ENCODE data around the gene PALMD.

Gene PALMD

DNA sequence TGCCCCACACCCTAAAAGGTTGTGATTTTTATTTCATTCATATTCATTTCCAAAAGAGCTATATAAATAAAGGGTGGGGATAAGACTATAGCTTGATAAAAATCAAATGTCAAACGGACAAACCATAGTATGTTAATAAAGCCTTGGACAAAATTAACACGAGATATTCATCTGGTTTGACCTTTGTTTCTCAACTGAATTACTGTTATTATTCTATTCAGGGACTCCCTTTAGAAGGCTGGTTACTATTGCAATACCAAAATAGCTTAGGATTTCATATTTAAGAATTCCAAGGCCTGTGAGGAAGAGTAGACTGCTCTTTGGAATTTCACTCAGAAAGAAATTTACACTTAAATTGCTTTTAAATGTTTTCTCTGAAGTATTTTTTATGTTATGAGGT is 10.2 kb upstream of the PALMD start:
- no peak for FAIRE-seq

GRCh38 chr1:99636647-99637175 is 9.2 kb upstream of the PALMD start:
- FAIRE-seq: no peak

- FAIRE-seq: no peak
Observed at GRCh38 chr1:99638853-99639252, 7.1 kb upstream of the PALMD start.

GRCh38 chr1:99639408-99639807 is 6.5 kb upstream of the PALMD start:
- no peak for FAIRE-seq

DNA sequence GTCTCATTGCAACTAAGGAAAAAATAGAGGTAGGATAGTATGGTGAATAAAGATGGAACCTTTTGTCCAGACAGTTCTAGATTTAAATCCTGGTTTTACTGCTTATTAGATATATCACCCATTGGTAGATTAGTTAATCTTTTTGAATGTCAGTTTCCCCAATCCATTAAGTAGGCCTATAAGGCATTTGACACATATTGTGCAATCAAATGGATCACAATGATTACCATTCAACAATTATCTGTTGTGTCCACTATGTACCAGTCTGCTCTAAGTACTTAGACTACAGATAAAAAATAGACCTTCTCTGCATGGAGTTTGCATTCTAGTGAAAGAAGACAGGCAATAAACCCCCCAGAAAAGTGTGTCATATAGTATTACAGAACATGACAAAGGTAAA is 6.0 kb upstream of the PALMD start:
- no peak for FAIRE-seq

DNA sequence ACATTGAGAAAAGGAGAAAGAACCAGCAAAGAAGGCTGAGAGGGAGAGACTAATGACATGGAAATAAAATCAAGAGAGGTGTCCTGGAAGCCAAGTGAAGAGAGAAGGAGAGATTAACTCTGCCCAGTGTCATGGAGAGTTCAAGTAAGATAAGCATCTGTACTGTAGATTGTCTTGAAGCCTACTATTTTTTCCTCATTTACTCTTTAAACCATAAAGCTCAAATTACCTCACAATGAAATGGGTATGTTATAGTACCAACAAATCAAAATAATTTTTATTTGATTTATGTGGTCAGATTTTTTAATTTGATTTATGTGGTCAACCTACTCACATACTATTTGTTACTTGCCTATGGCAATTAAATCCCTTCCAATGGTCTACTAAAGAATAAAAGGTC is 5.2 kb upstream of the PALMD start:
- FAIRE-seq: no peak

DNA sequence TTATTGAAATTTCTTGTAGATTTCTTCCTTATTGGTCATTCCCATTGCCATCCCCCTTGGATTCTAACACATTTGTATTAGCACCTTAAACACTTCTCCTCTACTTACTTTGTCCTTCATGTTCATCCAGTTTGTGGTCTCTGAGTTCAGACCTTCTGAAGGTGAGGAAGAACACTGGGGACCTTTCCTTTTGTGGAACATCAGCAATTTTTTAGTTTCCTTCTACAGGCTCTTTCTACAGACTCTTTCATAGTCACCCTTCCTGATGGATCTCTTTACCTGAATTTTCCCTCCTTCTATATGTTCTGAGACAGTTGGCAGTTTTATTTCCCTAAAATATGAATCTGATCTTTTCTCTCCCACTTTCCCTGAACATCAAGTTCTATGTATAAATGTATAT is 4.4 kb upstream of the PALMD start:
- no peak for FAIRE-seq

DNA sequence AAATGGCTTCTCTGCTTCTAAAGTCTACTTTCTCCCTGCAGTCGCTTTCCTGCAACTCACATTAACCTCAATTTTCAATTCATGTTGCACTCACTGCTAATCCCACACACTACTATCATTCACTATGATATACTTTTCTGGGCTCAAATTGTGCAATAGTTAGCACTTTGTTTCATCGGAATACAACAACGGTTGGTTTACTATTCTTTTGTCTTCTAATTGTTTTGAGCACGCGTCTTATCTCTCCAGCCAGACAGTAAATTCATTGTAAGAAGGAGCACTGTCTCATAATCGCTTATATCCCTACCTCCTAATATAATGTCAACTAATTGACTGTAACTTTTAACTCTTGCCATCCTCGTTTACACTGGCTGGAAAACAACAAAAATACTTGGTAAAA is 3.9 kb upstream of the PALMD start:
- FAIRE-seq: no peak

GRCh38 chr1:99643021-99643779 is 2.7 kb upstream of the PALMD start:
- no peak for FAIRE-seq

GRCh38 chr1:99644279-99645004 is 1.5 kb upstream of the PALMD start:
- no peak for FAIRE-seq

DNA sequence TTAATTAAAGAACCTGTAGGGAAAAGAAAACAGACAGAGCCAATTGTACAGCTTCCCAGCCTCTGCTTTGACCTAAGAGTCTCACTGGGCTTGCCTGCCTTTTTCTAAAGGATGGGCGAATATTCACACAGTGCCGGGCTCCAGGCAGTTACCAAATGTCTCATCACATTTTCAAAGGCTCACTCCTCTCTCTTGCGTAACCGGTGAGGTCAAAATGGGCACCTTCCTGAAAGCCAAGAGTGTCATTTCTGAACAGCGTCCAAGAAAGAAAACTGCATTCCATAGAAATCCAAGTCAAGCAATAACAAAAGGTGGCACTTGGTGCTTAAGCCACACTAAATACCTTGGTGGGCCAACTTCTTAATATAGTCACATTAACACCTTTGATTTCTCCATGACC is 710 bp upstream of the PALMD start:
- FAIRE-seq: no peak

DNA sequence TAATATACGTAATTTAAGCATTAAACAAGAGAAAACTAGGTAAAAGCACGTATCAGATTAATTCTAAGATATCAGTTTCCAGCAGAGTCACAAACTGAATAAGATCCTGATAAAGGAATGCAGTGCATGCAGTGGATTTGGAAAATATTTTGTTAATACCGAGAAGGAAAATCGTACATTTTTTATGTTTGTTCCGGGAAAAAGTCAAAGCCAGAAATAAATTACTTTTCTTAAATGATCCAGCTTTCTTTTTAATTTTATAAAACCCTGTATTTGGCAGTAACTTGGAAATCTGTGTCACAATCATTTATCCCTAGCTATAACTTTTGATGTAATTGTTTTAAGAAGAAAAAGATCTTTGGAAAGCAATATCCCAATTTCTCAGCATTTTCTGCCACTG is 955 bp downstream of the PALMD start:
- no peak for FAIRE-seq

DNA sequence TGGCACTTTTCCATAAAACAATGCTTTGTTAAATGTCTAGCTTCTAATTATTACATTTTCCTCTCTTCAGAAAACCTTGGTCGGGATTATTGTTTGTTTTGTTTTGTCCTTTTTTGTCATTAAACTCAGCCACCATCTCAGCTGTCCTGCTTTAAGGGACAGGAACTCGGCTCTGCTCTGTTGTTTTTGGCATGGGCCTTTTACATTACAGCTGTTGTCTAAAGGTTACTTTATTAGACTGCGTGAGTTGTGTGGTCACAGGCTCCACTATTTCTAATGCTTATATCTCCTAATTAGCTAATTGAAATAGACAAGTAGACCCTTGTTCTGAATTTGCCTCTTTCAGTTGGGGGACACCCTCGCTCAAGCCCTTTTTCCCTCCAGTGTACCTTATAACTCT is 1.6 kb downstream of the PALMD start:
- FAIRE-seq: no peak

GRCh38 chr1:99648107-99648506 is 2.2 kb downstream of the PALMD start:
- FAIRE-seq: no peak

DNA sequence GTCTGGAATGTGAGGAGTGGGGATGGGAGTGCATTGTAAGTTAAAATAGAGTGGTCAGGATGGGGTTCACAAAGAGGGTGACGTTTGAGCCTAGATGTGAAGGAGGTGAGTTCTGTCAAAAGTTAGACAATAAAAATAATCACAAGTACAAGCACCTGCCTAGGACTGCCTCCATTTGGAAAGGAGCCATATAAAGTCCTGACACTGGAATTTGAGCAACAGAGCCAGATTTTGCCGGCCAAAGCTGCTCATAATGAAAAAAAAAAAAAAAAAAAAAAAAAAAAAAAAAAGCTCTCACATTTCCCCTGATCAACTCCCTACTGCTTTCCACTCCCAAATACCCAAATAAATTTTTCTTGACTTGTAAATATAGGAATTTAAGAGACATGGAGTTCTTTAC is 4.1 kb downstream of the PALMD start:
- no peak for FAIRE-seq

DNA sequence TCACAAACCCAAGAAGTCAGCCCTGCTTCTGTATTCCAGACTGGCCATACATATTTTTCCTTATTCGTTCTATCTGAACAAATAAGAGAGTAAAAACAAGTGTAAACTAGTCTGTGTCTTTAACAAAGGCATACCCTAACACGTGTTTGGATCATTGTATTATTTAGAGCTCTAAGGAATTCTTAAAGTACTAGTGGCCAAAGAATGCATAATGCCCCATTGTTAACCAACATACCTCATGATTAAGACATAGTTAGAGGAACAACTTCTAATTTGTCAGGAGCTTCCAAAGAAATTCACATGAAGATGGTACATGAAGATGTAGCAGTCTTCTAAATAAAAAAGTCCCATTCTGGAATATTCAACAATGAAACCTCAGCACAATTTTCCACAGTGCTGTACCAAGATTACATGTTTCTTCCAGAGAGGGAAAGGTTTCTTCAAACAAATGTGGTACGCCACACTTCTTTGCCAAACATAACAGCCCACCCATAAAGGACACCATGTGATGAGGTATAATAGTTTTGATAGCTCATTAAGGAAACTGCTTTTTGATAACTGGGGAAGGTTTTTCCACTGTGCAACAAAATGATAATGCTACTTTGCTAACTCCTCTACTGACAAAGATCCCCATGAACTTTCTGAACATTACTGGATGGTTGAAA is 5.0 kb downstream of the PALMD start:
- FAIRE-seq: no peak

DNA sequence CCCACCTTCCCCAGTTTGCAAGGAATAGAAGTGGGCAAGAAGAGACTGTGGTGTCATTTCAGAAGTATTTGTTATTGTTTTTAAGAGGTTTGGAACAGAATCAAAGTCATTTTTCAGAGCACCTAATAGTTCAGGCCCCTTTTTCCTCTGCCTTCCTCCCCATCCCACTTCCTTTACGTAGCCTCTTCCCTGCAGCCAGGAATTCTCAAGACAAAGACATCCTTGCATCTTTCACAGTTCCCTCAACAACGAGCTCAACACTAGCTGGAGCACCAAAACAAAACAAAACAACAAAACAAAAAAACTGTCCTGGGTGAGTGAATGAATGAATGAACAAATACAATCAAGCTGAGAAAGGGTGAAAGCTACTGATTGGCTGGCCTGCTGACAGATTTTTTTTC is 7.0 kb downstream of the PALMD start:
- FAIRE-seq: no peak

GRCh38 chr1:99655376-99655775 is 9.5 kb downstream of the PALMD start:
- no peak for FAIRE-seq

DNA sequence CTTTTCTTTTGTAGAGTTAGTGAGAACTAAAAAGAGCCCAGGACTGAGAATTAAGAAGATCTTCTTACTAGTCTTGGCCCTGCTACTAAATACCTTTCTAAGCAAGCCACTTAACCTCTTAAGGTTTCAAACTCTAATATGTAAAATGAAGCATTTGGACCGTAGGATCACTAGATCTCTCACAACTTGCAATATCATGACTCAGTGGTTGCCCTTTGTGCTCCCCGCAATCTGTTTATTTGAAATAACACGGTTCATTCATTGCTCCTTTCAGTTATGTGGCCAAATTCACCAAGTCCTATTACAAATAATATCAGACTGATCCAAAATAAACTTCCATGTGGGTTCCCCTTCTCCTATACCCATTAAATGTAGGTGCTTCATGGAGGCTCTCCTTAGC is 10.8 kb downstream of the PALMD start:
- FAIRE-seq: no peak

- FAIRE-seq: no peak
Observed at GRCh38 chr1:99657213-99658030, 11.5 kb downstream of the PALMD start.

DNA sequence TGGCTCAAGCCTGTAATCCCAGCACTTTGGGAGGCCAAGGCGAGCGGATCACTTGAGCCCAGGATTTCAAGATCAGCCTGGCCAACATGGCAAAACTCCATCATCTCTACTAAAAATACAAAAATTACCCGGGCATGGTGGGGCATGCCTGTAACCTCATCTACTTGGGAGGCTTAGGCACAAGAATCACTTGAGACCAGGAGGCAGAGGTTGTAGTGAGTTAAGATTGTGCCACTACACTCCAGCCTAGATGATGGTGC is 12.0 kb downstream of the PALMD start:
- FAIRE-seq: no peak

- no peak for FAIRE-seq
Observed at GRCh38 chr1:99659755-99660210, 13.9 kb downstream of the PALMD start.

DNA sequence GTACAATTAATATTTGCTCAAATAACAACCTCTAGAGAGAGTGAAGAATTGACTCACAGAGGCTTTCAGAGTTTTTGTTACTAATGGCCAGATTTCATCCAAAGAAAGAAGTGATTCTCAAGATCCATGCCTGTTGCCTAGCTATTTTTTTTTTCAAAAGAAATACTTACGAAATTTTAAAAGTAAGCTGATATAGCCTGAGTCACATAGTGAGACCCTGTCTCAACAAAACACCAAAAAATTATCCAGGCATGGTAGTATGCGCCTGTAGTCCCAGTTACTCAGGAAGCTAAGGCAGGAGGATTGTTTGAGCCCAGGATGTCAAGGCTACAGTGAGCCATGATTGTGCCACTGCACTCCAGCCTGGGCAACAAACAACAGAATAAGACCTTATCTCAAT is 14.6 kb downstream of the PALMD start:
- FAIRE-seq: no peak

Data from G401.6 (cell line).